ENCODE results near the gene LSM12.

The LSM12 gene

GRCh38 chr17:44085908-44086307 lies 19.4 kb upstream of the LSM12 start:
- TF ChIP-seq CTCF (IDR thresholded peaks at IDR 0.05; ENCODE audit: borderline replicate concordance, insufficient read depth, low read depth, low read length), result no peak
- no peak overlapping the region for H3K4me3 ChIP-seq (ENCODE audit: low read depth, low read length)

- no peak overlapping the region for H3K4me3 ChIP-seq (ENCODE audit: low read depth, low read length)
- no peak for TF ChIP-seq CTCF (IDR thresholded peaks at IDR 0.05; ENCODE audit: borderline replicate concordance, insufficient read depth, low read depth, low read length)
Measured at GRCh38 chr17:44084921-44085320, 18.4 kb upstream of the LSM12 start.

- no peak overlapping the region for H3K4me3 ChIP-seq (ENCODE audit: low read depth, low read length)
- TF ChIP-seq CTCF (IDR thresholded peaks at IDR 0.05; ENCODE audit: borderline replicate concordance, insufficient read depth, low read depth, low read length), result peak; percentile 46
Measured at GRCh38 chr17:44084131-44084538, 17.7 kb upstream of the LSM12 start.

- H3K4me3 ChIP-seq (ENCODE audit: low read depth, low read length), result no peak overlapping the region
- TF ChIP-seq CTCF (IDR thresholded peaks at IDR 0.05; ENCODE audit: borderline replicate concordance, insufficient read depth, low read depth, low read length), result peak; percentile 34; the same call in 1 of the 2 replicates
Measured at GRCh38 chr17:44083250-44083849, 16.9 kb upstream of the LSM12 start.

- no peak overlapping the region for H3K4me3 ChIP-seq (ENCODE audit: low read depth, low read length)
- no peak for TF ChIP-seq CTCF (IDR thresholded peaks at IDR 0.05; ENCODE audit: borderline replicate concordance, insufficient read depth, low read depth, low read length)
Measured at GRCh38 chr17:44082256-44082927, 15.9 kb upstream of the LSM12 start.

- no peak overlapping the region for H3K4me3 ChIP-seq (ENCODE audit: low read depth, low read length)
- TF ChIP-seq CTCF (IDR thresholded peaks at IDR 0.05; ENCODE audit: borderline replicate concordance, insufficient read depth, low read depth, low read length), result no peak
Measured at GRCh38 chr17:44081681-44082080, 15.2 kb upstream of the LSM12 start.
